ENCODE results near the gene MMP24OS.

- TF ChIP-seq ZFX (IDR thresholded peaks at IDR 0.05) (no peak), CTCF (conservative IDR thresholded peaks at IDR 0.05) (no peak)
Observed at GRCh38 chr20:35232575-35232974, 45.3 kb downstream of the MMP24OS start.

All from C4-2B (cell line).